Mononuclear cell (primary cell): ENCODE results near the gene AP4B1. TPM values are rescaled to one million over a fixed set of nuclear protein-coding genes. Genes with fewer than 3 reads are reported as not detected.

ENCODE experiments used
- H3K27me3 ChIP-seq: 2 replicates; pipeline ENCODE4 v1.6.0; 2011; ENCODE audit warnings: low read length, control low read depth; ENCODE audit not compliant: insufficient read depth
- H3K4me1 ChIP-seq: 2 replicates; pipeline ENCODE4 v1.5.1; 2011; ENCODE audit warnings: mild to moderate bottlenecking, low read length, control low read depth; ENCODE audit not compliant: insufficient read depth
- H3K4me3 ChIP-seq: 2 replicates; pipeline ENCODE4 v1.5.1; 2011; ENCODE audit warnings: mild to moderate bottlenecking, low read length, moderate library complexity
- H3K9me3 ChIP-seq: 2 replicates; pipeline ENCODE4 v1.5.1; 2011; ENCODE audit warnings: low read depth, mild to moderate bottlenecking, control low read depth, low read length
- total RNA-seq: library from RNA; depleted of rRNA; stranded (reverse); fragments of >200 nt; gene quantifications from one replicate; pipeline ENCODE4 v1.2.3, GENCODE V29; 2012

The AP4B1 gene
- total RNA-seq, 1 donor = 22.4 TPM

DNA sequence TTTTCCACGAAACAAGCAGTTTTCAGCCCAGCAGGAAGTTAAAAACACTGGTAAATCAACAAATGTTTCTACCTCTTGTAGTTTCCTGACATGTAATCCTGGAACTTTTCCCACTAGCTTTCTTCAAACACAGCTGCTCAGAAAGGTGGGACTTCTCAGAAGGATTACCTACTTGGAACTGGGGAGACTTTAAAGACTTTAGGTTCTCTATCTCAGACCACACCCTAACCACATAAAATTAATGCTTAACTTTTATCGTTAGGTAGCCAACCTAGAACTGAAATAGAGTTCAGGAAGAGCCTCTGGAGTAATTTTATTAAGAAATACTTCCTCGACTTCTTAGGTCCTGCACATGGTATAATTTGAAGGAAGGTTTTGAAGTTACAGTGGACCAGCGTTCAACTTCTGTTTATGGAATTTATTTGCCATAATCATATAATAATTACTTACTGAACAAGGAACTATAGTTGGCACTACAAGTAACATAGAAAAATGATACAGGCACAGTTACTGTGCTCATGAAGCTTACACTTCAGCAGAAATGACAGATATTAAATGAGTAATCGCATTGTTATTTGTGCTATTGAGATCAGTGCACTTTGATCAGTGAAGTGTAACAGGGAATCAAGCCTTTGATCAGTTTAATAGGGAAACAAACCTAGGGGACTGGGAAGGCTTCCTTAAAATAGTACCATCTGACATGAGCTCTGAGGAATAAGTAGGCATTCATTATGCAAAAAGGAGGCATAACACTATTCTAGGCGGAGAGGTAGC lies 17.0 kb downstream of the AP4B1 start, which contains the start of gene BCL2L15:
Gene BCL2L15, minus strand, starts transcription at position 180 of the 774 bp plus-strand sequence. CDS start 206 bp downstream, outside the sequence.
- no peaks in the 10 kb centered on the region for H3K27me3 ChIP-seq
- peaks cover 19% of the 10 kb centered on the region for H3K4me1 ChIP-seq
- no peaks in the 10 kb centered on the region for H3K9me3 ChIP-seq
- no peak within 1 kb of the TSS for H3K4me3 ChIP-seq

DNA sequence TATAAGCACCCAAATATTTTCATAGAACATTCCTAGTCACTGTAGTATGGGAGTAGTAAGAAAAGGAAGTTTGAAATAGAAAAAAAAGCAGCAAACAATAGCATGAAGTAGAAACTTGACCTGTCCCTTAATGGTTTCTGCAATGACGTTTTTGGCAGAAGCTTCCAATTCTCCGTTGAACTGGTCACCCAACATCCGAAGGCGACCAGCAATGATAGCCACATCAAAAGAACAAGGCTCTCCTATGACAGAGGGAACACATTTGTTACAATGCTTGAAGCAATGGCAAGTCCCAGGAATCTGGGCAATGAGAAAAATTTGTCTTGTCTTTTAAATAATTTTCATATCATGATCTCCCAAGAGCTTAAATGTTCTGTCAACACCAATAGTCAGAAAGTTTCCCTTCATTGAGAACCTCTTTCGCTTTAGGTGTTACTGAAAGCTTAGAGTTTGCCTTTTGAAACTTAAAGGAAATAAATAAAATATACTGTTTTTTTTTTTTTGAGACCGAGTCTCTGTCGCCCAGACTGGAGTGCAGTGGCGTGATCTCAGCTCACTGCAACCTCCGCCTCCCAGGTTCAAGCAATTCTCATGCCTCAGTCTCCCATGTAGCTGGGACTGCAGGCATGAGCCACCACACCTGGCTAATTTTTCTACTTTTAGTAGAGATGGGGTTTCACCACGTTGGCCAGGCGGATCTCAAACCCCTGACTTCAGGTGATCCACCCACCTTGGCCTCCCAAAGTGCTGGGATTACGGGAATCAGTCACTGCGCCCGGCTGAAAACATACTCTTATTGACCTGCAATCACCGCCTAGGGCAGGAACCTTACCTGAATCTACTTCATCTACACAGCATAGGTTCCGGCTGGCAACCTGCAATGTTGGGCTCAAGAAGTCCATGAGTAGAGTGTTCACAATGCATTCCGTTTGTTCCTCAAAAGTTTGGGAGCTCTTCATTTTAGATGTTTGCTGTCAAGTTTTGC lies 17.9 kb downstream of the AP4B1 start:
- Histone ChIP-seq H3K9me3 (no peaks in the 10 kb centered on the region), H3K4me3 (no peak overlapping the region), H3K27me3 (no peaks in the 10 kb centered on the region), H3K4me1 (peaks cover 19% of the 10 kb centered on the region)

DNA sequence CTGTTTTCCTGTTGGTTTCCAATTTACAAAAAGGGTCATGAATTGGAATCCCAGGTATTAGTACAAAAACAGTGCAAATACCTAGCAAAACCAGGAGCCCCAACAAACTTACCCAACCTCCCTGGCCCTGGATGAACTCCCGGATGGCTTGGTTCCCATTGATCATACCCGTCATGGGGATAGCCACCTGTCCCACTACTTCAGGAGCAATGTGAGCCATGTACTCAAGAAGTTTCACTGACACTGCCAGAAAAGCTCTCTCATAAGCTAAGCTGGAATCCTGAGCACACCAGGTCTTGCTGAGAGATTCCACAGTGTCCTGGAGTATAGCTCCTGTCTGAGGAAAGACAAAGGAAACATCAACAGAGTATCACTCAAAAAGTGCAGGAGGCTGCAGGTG lies 22.9 kb downstream of the AP4B1 start:
- H3K9me3 ChIP-seq = no peaks in the 10 kb centered on the region
- H3K27me3 ChIP-seq = no peaks in the 10 kb centered on the region
- peaks cover 25% of the 10 kb centered on the region for H3K4me1 ChIP-seq
- H3K4me3 ChIP-seq = no peak overlapping the region

DNA sequence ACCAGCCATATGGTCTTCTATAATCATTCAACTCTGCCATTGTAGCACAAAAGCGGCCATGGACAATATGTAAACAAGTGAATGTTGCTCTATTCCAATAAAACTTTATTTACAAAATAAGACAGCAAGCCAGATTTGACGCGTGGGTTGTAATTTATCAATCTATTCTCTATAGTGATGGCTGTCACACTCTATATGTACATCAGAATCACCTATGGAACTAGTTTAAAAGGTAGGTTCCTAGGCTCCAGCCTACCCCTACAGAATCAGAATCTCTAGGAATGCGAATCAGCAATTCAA lies 24.9 kb downstream of the AP4B1 start:
- Histone ChIP-seq H3K4me3 (no peak overlapping the region), H3K4me1 (peaks cover 36% of the 10 kb centered on the region), H3K9me3 (no peaks in the 10 kb centered on the region), H3K27me3 (no peaks in the 10 kb centered on the region)

DNA sequence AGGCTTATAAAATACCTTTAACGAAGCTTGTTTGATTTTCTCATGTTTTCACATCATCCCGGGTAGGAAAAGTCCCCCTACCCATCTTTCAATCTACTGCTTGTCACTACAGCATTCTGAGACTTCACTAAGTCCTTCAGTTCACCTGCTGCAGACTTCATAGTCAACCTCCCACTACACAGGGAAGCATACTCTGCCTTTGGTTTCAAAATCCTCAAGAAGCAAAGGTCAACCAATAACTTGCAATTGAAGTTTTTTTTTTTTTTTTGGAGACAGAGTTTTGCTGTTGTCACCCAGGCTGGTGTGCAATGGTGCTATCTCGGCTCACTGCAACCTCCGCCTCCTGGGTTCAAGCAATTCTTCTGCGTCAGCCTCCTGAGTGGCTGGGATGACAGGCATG lies 28.4 kb downstream of the AP4B1 start:
- Histone ChIP-seq H3K9me3 (no peaks in the 10 kb centered on the region), H3K27me3 (no peaks in the 10 kb centered on the region), H3K4me3 (no peak overlapping the region), H3K4me1 (peaks cover 58% of the 10 kb centered on the region)

DNA sequence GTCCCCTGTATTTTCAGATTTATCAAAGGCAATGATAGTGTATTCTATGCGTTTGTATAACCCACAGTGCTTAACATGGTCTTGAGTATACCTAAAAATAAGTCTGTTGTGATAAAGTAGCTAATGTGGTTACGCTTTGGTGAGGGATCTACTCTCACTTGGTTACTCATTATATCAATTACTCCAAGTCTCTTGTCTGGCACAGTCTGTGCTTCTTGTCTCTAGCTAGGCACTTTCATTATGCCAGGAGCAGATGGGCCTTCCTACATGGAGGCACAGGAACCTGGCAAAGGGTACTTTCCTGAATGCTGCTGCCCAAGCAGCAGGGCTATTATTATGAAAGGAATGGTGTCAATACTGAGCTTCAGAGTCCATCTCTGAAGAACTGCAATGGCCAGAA lies 28.9 kb downstream of the AP4B1 start:
- no peaks in the 10 kb centered on the region for H3K9me3 ChIP-seq
- no peaks in the 10 kb centered on the region for H3K27me3 ChIP-seq
- peaks cover 57% of the 10 kb centered on the region for H3K4me1 ChIP-seq
- H3K4me3 ChIP-seq = no peak overlapping the region

DNA sequence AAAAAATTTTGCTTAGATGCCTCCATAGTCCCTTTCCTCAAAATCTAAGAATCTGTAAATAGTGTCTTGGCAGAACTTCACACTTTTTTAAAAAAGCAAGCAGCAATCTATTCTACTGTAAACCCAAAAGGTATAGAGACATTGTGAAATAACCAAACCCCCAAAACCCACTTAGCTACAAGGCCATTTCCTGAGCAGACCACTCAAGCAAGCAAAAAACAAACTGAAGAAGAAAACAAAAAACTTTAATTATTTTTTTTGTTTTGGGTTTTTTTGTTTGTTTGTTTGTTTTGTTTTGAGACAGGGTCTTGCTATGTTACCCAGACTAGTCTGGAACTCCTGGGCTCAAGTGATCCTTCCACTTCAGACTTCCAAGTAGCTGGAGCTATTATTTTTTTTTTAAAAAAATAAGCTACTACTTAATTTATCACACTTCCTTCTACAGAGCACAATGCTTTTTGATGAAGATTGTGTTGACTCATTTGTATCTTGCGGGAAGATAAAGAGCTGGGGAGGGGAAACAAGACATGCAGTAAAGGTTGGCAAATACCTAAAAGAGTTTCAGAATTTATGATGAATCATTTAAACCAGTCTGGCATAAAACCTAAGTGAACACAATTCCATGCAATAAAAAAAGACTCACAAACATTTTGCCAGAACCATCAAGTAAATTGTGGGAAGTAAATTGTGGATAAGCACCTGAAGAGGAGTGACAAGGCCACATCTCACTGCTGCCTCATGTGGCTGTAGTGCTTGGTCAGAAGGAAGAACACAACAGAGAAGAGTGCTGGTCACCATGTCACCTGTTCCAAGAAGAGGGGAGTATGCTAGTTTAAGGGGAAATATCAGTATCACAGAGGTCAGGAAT lies 30.4 kb downstream of the AP4B1 start:
- no peaks in the 10 kb centered on the region for H3K27me3 ChIP-seq
- H3K9me3 ChIP-seq = no peaks in the 10 kb centered on the region
- H3K4me3 ChIP-seq = no peak overlapping the region
- peaks cover 58% of the 10 kb centered on the region for H3K4me1 ChIP-seq

DNA sequence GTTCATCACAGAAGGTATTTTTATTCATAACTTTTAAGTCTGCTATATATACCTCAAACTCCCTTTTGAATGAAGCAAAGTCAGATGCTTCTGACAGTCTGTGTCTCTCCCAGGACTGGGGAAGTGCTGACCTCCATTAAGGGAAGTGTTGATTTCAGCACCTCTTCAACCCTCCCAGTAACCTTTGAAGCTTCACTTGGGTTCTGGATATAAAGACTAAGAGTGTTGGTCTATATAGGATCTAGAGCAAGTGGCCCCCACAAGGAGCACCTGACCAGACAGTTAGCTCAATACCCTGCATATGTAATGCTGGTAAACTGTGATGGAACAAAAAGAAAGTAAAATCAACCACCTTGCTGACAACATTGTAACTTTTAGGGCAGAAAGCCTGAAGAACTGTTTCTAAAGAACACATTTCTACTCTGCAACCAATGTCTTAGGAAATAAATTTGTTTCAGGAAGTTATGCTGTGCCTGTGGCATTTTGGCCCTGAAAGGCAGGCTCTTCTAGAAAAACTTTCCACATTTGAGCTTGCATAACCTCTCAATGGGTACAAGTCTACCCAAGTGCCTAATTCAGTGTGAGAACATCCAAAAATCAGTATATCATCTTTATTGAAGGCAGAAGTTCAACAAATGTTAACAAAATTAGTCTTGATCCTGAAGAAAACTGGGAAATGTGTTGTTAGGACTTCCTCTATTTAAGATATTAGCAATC lies 32.2 kb downstream of the AP4B1 start:
- Histone ChIP-seq H3K4me1 (peaks cover 70% of the 10 kb centered on the region), H3K27me3 (no peaks in the 10 kb centered on the region), H3K4me3 (no peak overlapping the region), H3K9me3 (no peaks in the 10 kb centered on the region)

DNA sequence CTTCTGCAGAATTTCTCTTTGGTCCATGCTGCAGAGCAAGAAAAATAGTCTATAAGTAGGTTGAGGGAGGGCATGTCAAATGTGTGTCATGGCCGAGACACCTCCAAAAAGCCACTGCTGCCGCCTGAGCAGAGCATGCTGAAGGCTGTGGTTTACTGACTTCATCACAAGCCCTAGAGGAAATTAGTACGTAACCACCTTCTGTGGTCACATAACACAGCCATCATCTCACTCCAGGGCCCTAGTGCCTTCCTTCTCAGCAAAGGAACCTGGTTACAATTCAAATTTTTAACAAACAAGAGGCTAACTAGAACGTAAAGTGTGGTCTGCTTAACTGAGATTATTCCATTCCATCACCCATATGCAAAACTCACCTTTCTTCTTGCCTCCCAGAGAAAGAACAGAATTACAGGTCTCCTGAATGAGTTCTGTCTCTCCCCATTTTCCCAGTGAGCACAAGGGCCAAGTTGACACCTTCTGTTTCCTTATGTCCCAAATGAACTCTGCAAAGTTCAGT lies 32.9 kb downstream of the AP4B1 start, which contains the start of gene PTPN22:
Gene PTPN22, minus strand, starts transcription at position 116 of the 517 bp plus-strand sequence.
- H3K9me3 ChIP-seq = no peaks in the 10 kb centered on the region
- H3K4me1 ChIP-seq = peaks cover 73% of the 10 kb centered on the region
- no peaks in the 10 kb centered on the region for H3K27me3 ChIP-seq
- peak within 1 kb of the TSS; percentile 61 for H3K4me3 ChIP-seq

DNA sequence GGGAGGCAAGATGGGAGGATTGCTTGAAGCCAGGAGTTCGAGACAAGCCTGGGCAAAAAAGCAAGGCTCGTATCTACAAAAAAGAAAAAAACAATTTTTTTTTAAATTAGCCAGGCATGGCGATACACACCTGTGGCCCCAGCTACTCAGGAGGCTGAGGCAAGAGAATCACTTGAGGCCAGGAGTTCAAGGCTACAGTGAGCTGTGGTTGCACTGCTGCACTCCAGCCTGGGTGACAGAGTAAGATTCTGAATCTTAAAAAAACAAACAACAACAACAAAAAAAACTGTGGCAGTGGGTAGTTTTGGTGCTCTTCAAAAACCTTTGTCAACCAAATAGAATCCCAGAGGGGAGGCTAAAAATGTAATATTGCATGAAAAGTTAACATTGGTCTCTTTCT lies 33.8 kb downstream of the AP4B1 start:
- no peaks in the 10 kb centered on the region for H3K9me3 ChIP-seq
- no peaks in the 10 kb centered on the region for H3K27me3 ChIP-seq
- peak overlapping the region; percentile 61 for H3K4me3 ChIP-seq
- peaks cover 75% of the 10 kb centered on the region for H3K4me1 ChIP-seq

DNA sequence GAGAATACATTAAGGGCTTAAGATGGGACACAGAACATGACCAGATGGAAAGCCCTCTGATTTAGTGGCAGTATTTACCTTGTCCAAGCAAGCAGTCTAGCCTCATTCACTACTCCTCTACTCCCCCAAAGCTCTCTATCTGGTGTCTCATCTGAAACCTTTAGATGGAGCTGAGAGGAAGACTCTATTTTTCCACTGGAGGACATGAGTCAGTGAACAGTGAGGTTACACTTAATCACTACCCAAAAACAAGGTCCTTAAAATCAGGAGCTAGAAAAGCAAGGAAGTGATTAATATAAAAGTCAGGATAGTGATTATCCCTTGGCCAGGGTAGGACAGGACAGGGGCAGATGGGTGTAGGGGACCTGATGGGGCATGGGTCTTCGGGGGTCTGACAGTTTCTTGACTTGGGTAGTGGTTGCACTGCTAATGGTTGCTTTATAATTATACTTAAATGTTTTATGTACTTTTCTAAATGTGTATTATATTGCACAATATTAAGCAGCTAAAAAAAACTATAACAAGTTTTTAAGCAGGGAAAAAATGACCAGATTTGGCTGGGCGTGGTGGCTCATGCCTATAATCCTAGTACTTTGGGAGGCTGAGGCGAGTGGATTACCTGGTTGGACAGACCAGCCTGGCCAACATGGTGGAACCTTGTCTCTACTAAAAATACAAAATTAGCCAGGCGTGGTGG lies 36.1 kb downstream of the AP4B1 start:
- Histone ChIP-seq H3K4me1 (peaks cover 57% of the 10 kb centered on the region), H3K4me3 (no peak overlapping the region), H3K27me3 (no peaks in the 10 kb centered on the region), H3K9me3 (no peaks in the 10 kb centered on the region)

DNA sequence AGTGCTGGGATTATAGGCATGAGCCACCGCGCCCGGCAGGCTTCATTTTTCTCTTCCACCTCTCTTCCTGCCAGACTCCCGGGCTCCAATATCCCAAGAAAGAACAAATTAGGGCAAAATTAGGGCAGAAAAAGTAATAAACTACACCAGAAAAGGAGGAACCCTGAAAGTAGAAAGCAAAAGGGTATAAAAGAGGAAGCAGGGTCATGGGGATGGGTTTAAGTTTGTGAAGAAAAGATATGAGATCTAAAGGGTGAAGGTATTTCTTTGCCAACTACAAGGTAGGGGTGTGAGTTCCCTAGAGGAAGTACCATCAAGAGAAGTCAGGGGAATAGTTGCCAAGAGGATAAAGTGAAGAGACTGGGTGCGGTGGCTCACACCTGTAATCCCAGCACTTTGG lies 43.0 kb downstream of the AP4B1 start:
- H3K4me3 ChIP-seq = no peak overlapping the region
- H3K4me1 ChIP-seq = peaks cover 62% of the 10 kb centered on the region
- no peaks in the 10 kb centered on the region for H3K9me3 ChIP-seq
- no peaks in the 10 kb centered on the region for H3K27me3 ChIP-seq

DNA sequence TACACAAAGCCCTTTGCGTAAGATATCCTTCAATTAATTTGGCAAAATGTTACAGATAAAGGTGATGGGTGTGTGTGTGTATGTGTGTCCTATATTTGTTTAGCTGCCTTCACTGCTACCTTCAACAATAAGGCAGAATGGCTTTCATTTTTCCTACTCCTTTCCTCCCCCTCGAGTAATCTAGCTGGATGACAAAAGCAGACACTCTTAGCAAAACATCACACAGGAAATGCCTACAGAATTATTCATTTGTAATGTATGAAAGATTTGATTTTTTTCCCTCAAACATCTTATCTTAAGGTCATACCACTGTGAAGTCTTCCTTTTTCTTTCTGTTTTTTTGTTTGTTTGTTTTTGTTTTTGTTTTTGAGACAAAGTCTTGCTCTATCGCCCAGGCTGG lies 43.7 kb downstream of the AP4B1 start:
- no peaks in the 10 kb centered on the region for H3K27me3 ChIP-seq
- H3K4me1 ChIP-seq = peaks cover 64% of the 10 kb centered on the region
- H3K4me3 ChIP-seq = no peak overlapping the region
- H3K9me3 ChIP-seq = no peaks in the 10 kb centered on the region
